SK-N-SH treated with all-trans-retinoic acid at 6 μM for 48 hours (cell line): ENCODE measurements around the gene USP7.

Source experiments
- BACH2 ChIP-seq: fragments of 250-450 bp; sonication (Bioruptor Pico); IDR thresholded peaks from 2 replicates; pipeline ENCODE4 v1.9.0; 2021; ENCODE audit warnings: mild to moderate bottlenecking, borderline replicate concordance
- CREB5 ChIP-seq: fragments of 250-450 bp; sonication (Bioruptor Pico); IDR thresholded peaks from 2 replicates; pipeline ENCODE4 v1.5.1; 2020; ENCODE audit warnings: low read depth, mild to moderate bottlenecking, moderate library complexity
- ESRRG ChIP-seq: fragments of 250-450 bp; sonication (Bioruptor Pico); IDR thresholded peaks from 2 replicates; pipeline ENCODE4 v1.6.1; 2021; ENCODE audit warnings: mild to moderate bottlenecking
- OSR1 ChIP-seq: fragments of 250-450 bp; sonication (Bioruptor Pico); IDR thresholded peaks from 2 replicates; pipeline ENCODE4 v1.8.0; 2022; ENCODE audit warnings: moderate library complexity, mild to moderate bottlenecking, inconsistent platforms
- PATZ1 ChIP-seq: fragments of 250-450 bp; sonication (Bioruptor Pico); IDR thresholded peaks from 2 replicates; pipeline ENCODE4 v1.8.0; 2020; ENCODE audit warnings: mild to moderate bottlenecking, moderate library complexity, borderline replicate concordance
- PPARA ChIP-seq: fragments of 250-450 bp; sonication (Bioruptor Pico); IDR thresholded peaks from 2 replicates; pipeline ENCODE4 v1.5.0; 2020; ENCODE audit warnings: mild to moderate bottlenecking, borderline replicate concordance
- SNAI2 ChIP-seq: fragments of 250-450 bp; sonication (Bioruptor Pico); IDR thresholded peaks from 2 replicates; pipeline ENCODE4 v1.5.0; 2020; ENCODE audit warnings: mild to moderate bottlenecking, moderate library complexity
- TCF4 ChIP-seq: fragments of 250-450 bp; sonication (Bioruptor Pico); IDR thresholded peaks from 2 replicates; pipeline ENCODE4 v1.8.0; 2021; ENCODE audit warnings: mild to moderate bottlenecking, moderate library complexity, borderline replicate concordance
- TSHZ2 ChIP-seq: fragments of 250-450 bp; sonication (Bioruptor Pico); IDR thresholded peaks from 2 replicates; pipeline ENCODE4 v1.5.0; 2020; ENCODE audit warnings: mild to moderate bottlenecking, moderate library complexity
- ZC3H10 ChIP-seq: fragments of 250-450 bp; sonication (Bioruptor Pico); IDR thresholded peaks from 2 replicates; pipeline ENCODE4 v1.5.1; 2021; ENCODE audit warnings: mild to moderate bottlenecking, moderate library complexity
- ZFP3 ChIP-seq: fragments of 250-450 bp; sonication (Bioruptor Pico); IDR thresholded peaks from 2 replicates; pipeline ENCODE4 v1.5.0; 2020; ENCODE audit warnings: mild to moderate bottlenecking, moderate library complexity
- ZNF565 ChIP-seq: fragments of 450-650 bp; formaldehyde crosslinking; conservative IDR thresholded peaks from 2 replicates; pipeline ENCODE4 v1.5.0; 2020; ENCODE audit warnings: low read depth, mild to moderate bottlenecking, moderate library complexity
- ZNF70 ChIP-seq: fragments of 450-650 bp; formaldehyde crosslinking; IDR thresholded peaks from 2 replicates; pipeline ENCODE4 v1.5.0; 2020; ENCODE audit warnings: mild to moderate bottlenecking, moderate library complexity

- TF ChIP-seq PATZ1 (CRISPR knock-in tag) (no peak), PPARA (CRISPR knock-in tag) (no peak), ZFP3 (CRISPR knock-in tag) (no peak), TSHZ2 (CRISPR knock-in tag) (no peak), ESRRG (CRISPR knock-in tag) (no peak), BACH2 (no peak), SNAI2 (CRISPR knock-in tag) (no peak), CREB5 (CRISPR knock-in tag) (no peak), OSR1 (no peak), ZNF565 (CRISPR knock-in tag) (no peak), TCF4 (CRISPR knock-in tag) (no peak), ZC3H10 (CRISPR knock-in tag) (no peak), ZNF70 (no peak)
Observed at GRCh38 chr16:8916541-8917225, 47.0 kb downstream of the USP7 start.
